H9 (cell line): ENCODE results near the gene ENKUR. TPM values are rescaled to one million over a fixed set of nuclear protein-coding genes. Genes with fewer than 3 reads are reported as not detected.

Source experiments
- DNase-seq: peaks from one replicate; pipeline ENCODE4 v3.0.0-alpha.2; 2017
- H2AFZ ChIP-seq: one replicate; pipeline ENCODE4 v1.6.1; 2013; ENCODE audit warnings: mild to moderate bottlenecking, low read length, control low read depth, moderate library complexity
- H2AK5ac ChIP-seq: 2 replicates; pipeline ENCODE4 v1.6.1; 2013; ENCODE audit warnings: low read length, control low read depth, mixed read lengths; ENCODE audit not compliant: insufficient read length
- H2BK120ac ChIP-seq: one replicate; pipeline ENCODE4 v1.6.1; 2013; ENCODE audit warnings: low read depth, mild to moderate bottlenecking, low read length, control low read depth, inconsistent platforms; ENCODE audit not compliant: poor library complexity, severe bottlenecking
- H2BK12ac ChIP-seq: 2 replicates; pipeline ENCODE4 v1.6.1; 2013; ENCODE audit warnings: low read length, control low read depth, mixed read lengths, low read depth; ENCODE audit not compliant: insufficient read length
- H2BK15ac ChIP-seq: 2 replicates; pipeline ENCODE4 v1.6.1; 2013; ENCODE audit warnings: low read depth, low read length, control low read depth
- H2BK20ac ChIP-seq: one replicate; pipeline ENCODE4 v1.6.1; 2013; ENCODE audit warnings: low read depth, mild to moderate bottlenecking, low read length, control low read depth, inconsistent platforms; ENCODE audit not compliant: poor library complexity, severe bottlenecking
- H2BK5ac ChIP-seq: 2 replicates; pipeline ENCODE4 v1.6.1; 2013; ENCODE audit warnings: low read length, control low read depth, mixed read lengths; ENCODE audit not compliant: insufficient read length
- H3K14ac ChIP-seq: 2 replicates; pipeline ENCODE4 v1.6.1; 2013; ENCODE audit warnings: low read length, control low read depth; ENCODE audit not compliant: insufficient read depth
- H3K18ac ChIP-seq: 2 replicates; pipeline ENCODE4 v1.6.1; 2013; ENCODE audit warnings: low read depth, mild to moderate bottlenecking, mixed read lengths, low read length, control low read depth; ENCODE audit not compliant: insufficient read length
- H3K23ac ChIP-seq: 2 replicates; pipeline ENCODE4 v1.6.1; 2013; ENCODE audit warnings: low read length, control low read depth, mixed read lengths, low read depth; ENCODE audit not compliant: insufficient read length
- H3K23me2 ChIP-seq: 2 replicates; pipeline ENCODE4 v1.6.1; 2013; ENCODE audit warnings: low read depth, mild to moderate bottlenecking, mixed read lengths, low read length, control low read depth; ENCODE audit not compliant: insufficient read length, poor library complexity, severe bottlenecking
- H3K27ac ChIP-seq: 2 replicates; pipeline ENCODE4 v1.5.1; 2013; ENCODE audit warnings: low read length, control low read depth, mixed read lengths, low read depth; ENCODE audit not compliant: insufficient read length
- H3K27me3 ChIP-seq: 2 replicates; pipeline ENCODE4 v1.6.1; 2013; ENCODE audit warnings: low read length, control low read depth, inconsistent platforms; ENCODE audit not compliant: insufficient read depth
- H3K4ac ChIP-seq: 2 replicates; pipeline ENCODE4 v1.6.1; 2013; ENCODE audit warnings: low read depth, mild to moderate bottlenecking, control low read depth, inconsistent platforms, low read length, moderate library complexity
- H3K4me1 ChIP-seq: 2 replicates; pipeline ENCODE4 v1.6.1; 2013; ENCODE audit warnings: low read length, control low read depth, inconsistent platforms; ENCODE audit not compliant: insufficient read depth
- H3K4me2 ChIP-seq: 2 replicates; pipeline ENCODE4 v1.6.1; 2013; ENCODE audit warnings: low read length, control low read depth, mixed read lengths; ENCODE audit not compliant: insufficient read length, insufficient read depth
- H3K56ac ChIP-seq: 2 replicates; pipeline ENCODE4 v1.6.1; 2013; ENCODE audit warnings: low read depth, mild to moderate bottlenecking, mixed read lengths, low read length, control low read depth; ENCODE audit not compliant: insufficient read length
- H3K79me1 ChIP-seq: 2 replicates; pipeline ENCODE4 v1.6.1; 2013; ENCODE audit warnings: low read depth, mild to moderate bottlenecking, moderate library complexity, low read length, control low read depth, inconsistent platforms; ENCODE audit not compliant: insufficient read depth, poor library complexity, severe bottlenecking
- H3K79me2 ChIP-seq: 2 replicates; pipeline ENCODE4 v1.6.1; 2013; ENCODE audit warnings: low read length, control low read depth, inconsistent platforms; ENCODE audit not compliant: insufficient read depth
- H3K9ac ChIP-seq: 2 replicates; pipeline ENCODE4 v1.6.1; 2013; ENCODE audit warnings: low read length, control low read depth, mixed read lengths; ENCODE audit not compliant: insufficient read length; ENCODE audit errors: extremely low read depth
- H3K9me3 ChIP-seq: one replicate; pipeline ENCODE4 v1.6.1; 2013; ENCODE audit warnings: low read depth, low read length, inconsistent platforms; ENCODE audit not compliant: control insufficient read depth
- H3T11ph ChIP-seq: one replicate; pipeline ENCODE4 v1.6.1; 2013; ENCODE audit warnings: mild to moderate bottlenecking, low read length, control low read depth, inconsistent platforms
- H4K20me1 ChIP-seq: one replicate; pipeline ENCODE4 v1.6.1; 2013; ENCODE audit not compliant: control insufficient read depth, insufficient read length, insufficient read depth
- H4K5ac ChIP-seq: 2 replicates; pipeline ENCODE4 v1.6.1; 2013; ENCODE audit warnings: low read depth, mild to moderate bottlenecking, mixed read lengths, low read length, control low read depth; ENCODE audit not compliant: insufficient read length
- H4K8ac ChIP-seq: replicated peaks from 2 replicates; pipeline ENCODE4 v1.6.1; 2013; ENCODE audit warnings: low read length, control low read depth, mixed read lengths, low read depth; ENCODE audit not compliant: insufficient read length
- H4K91ac ChIP-seq: 2 replicates; pipeline ENCODE4 v1.6.1; 2013; ENCODE audit warnings: low read depth, mild to moderate bottlenecking, moderate library complexity, mixed read lengths, low read length, control low read depth; ENCODE audit not compliant: insufficient read length
- H3K27ac Mint-ChIP-seq, 3 experiments: 2 replicates in 2 of 3; 3 replicates in 1 of 3; pipeline ENCODE4 v1.8.0; 2020 to 2021; ENCODE audit warnings: mixed read lengths in 3 of 3, mild to moderate bottlenecking in 1 of 3, moderate library complexity in 1 of 3
- H3K27me3 Mint-ChIP-seq: 2 replicates; pipeline ENCODE4 v1.8.0; 2021; ENCODE audit warnings: low read depth, mild to moderate bottlenecking, moderate library complexity, mixed read lengths
- H3K36me3 Mint-ChIP-seq, 3 experiments: 2 replicates in 2 of 3; 3 replicates in 1 of 3; pipeline ENCODE4 v1.8.0; 2020 to 2021; ENCODE audit warnings: low read depth in 3 of 3, mixed read lengths in 3 of 3; ENCODE audit not compliant: insufficient read depth in 1 of 3
- H3K4me1 Mint-ChIP-seq, 2 experiments: 2 replicates each; pipeline ENCODE4 v1.8.0; 2020; ENCODE audit warnings: mixed read lengths in 2 of 2
- H3K4me3 Mint-ChIP-seq, 2 experiments: 2 replicates in 1 of 2; 3 replicates in 1 of 2; pipeline ENCODE4 v1.8.0; 2020 to 2021; ENCODE audit warnings: mild to moderate bottlenecking in 2 of 2, mixed read lengths in 2 of 2, moderate library complexity in 1 of 2
- H3K9me3 Mint-ChIP-seq, 2 experiments: 2 replicates in 1 of 2; 3 replicates in 1 of 2; pipeline ENCODE4 v1.8.0; 2020; ENCODE audit warnings: mild to moderate bottlenecking in 2 of 2, mixed read lengths in 2 of 2, moderate library complexity in 1 of 2
- CTCF ChIP-seq: fragments of 200-600 bp; sonication (generic); conservative IDR thresholded peaks from 3 replicates; pipeline ENCODE4 v1.8.0; 2021; ENCODE audit warnings: antibody characterized with exemption, mild to moderate bottlenecking
- WGBS: extraction: QIAGEN DNeasy Blood & Tissue Kit; methylation state at CpG from one replicate; pipeline ENCODE4 v1.1.7; 2013; ENCODE audit warnings: missing lambda C conversion rate, low lambda C conversion rate, mixed read lengths; ENCODE audit not compliant: insufficient read length; ENCODE audit errors: extremely low coverage; 5-methylcytosine and 5-hydroxymethylcytosine counted together
- total RNA-seq: library from RNA; stranded (reverse); gene quantifications from 2 replicates; pipeline ENCODE4 v1.2.1, GENCODE V29; 2021

Gene ENKUR
- total RNA-seq, 1 experiment from 2014 or later = not detected

- no peak overlapping the region for H3K27ac ChIP-seq
- no peak overlapping the region for H3T11ph ChIP-seq
- Mint-ChIP-seq H3K36me3 (no peaks in the 10 kb centered on the region), H3K9me3 (no peaks in the 10 kb centered on the region; a peak in 1 of 5 replicates), H3K4me3 (no peak overlapping the region), H3K27ac (peak overlapping the region in 2 of 3 experiments; percentile 15 to 68; a peak in 3 of 7 replicates), H3K27me3 (no peaks in the 10 kb centered on the region), H3K4me1 (peaks cover 10 to 11% of the 10 kb centered on the region in 2 experiments)
- no peak overlapping the region for H2BK5ac ChIP-seq
- no peaks in the 10 kb centered on the region for H3K23me2 ChIP-seq
- H3K9me3 ChIP-seq = no peaks in the 10 kb centered on the region
- no peak overlapping the region for H4K91ac ChIP-seq
- H3K27me3 ChIP-seq = no peaks in the 10 kb centered on the region
- no CpG with 5 or more reads among the region's 11 CpGs for WGBS
- no peak overlapping the region for H2BK20ac ChIP-seq
- no peak for TF ChIP-seq CTCF
- no peaks in the 10 kb centered on the region for H3K79me1 ChIP-seq
- no peak overlapping the region for H2BK12ac ChIP-seq
- H2AK5ac ChIP-seq = no peak overlapping the region
- no peak overlapping the region for H2BK120ac ChIP-seq
- no peaks in the 10 kb centered on the region for H3K79me2 ChIP-seq
- H2AFZ ChIP-seq = no peak overlapping the region
- no peak overlapping the region for H3K4ac ChIP-seq
- peak overlapping the region; percentile 44 for H3K18ac ChIP-seq
- no peaks in the 10 kb centered on the region; the same call in 1 of the 2 replicates for H3K4me1 ChIP-seq
- H4K8ac ChIP-seq = no peak overlapping the region
- no peak overlapping the region for H3K14ac ChIP-seq
- DNase-seq = peak; percentile 55
- no peak overlapping the region for H3K4me2 ChIP-seq
- no peak overlapping the region for H2BK15ac ChIP-seq
- H4K20me1 ChIP-seq = no peaks in the 10 kb centered on the region
- H3K56ac ChIP-seq = no peak overlapping the region
- H4K5ac ChIP-seq = no peak overlapping the region
- no peak overlapping the region for H3K23ac ChIP-seq
- H3K9ac ChIP-seq = no peak overlapping the region
Measured at GRCh38 chr10:24944512-24945255, 71.3 kb downstream of the ENKUR start.
